H9 (cell line): ENCODE data around the gene EAF1. TPM values are rescaled to one million over a fixed set of nuclear protein-coding genes. Genes with fewer than 3 reads are reported as not detected.

ENCODE experiments used
- DNase-seq: peaks from one replicate; pipeline ENCODE4 v3.0.0-alpha.2; 2017
- H2AFZ ChIP-seq: one replicate; pipeline ENCODE4 v1.6.1; 2013; ENCODE audit warnings: mild to moderate bottlenecking, low read length, control low read depth, moderate library complexity
- H2AK5ac ChIP-seq: 2 replicates; pipeline ENCODE4 v1.6.1; 2013; ENCODE audit warnings: low read length, control low read depth, mixed read lengths; ENCODE audit not compliant: insufficient read length
- H2BK120ac ChIP-seq: one replicate; pipeline ENCODE4 v1.6.1; 2013; ENCODE audit warnings: low read depth, mild to moderate bottlenecking, low read length, control low read depth, inconsistent platforms; ENCODE audit not compliant: poor library complexity, severe bottlenecking
- H2BK12ac ChIP-seq: 2 replicates; pipeline ENCODE4 v1.6.1; 2013; ENCODE audit warnings: low read length, control low read depth, mixed read lengths, low read depth; ENCODE audit not compliant: insufficient read length
- H2BK15ac ChIP-seq: 2 replicates; pipeline ENCODE4 v1.6.1; 2013; ENCODE audit warnings: low read depth, low read length, control low read depth
- H2BK20ac ChIP-seq: one replicate; pipeline ENCODE4 v1.6.1; 2013; ENCODE audit warnings: low read depth, mild to moderate bottlenecking, low read length, control low read depth, inconsistent platforms; ENCODE audit not compliant: poor library complexity, severe bottlenecking
- H2BK5ac ChIP-seq: 2 replicates; pipeline ENCODE4 v1.6.1; 2013; ENCODE audit warnings: low read length, control low read depth, mixed read lengths; ENCODE audit not compliant: insufficient read length
- H3K14ac ChIP-seq: 2 replicates; pipeline ENCODE4 v1.6.1; 2013; ENCODE audit warnings: low read length, control low read depth; ENCODE audit not compliant: insufficient read depth
- H3K18ac ChIP-seq: 2 replicates; pipeline ENCODE4 v1.6.1; 2013; ENCODE audit warnings: low read depth, mild to moderate bottlenecking, mixed read lengths, low read length, control low read depth; ENCODE audit not compliant: insufficient read length
- H3K23ac ChIP-seq: 2 replicates; pipeline ENCODE4 v1.6.1; 2013; ENCODE audit warnings: low read length, control low read depth, mixed read lengths, low read depth; ENCODE audit not compliant: insufficient read length
- H3K23me2 ChIP-seq: 2 replicates; pipeline ENCODE4 v1.6.1; 2013; ENCODE audit warnings: low read depth, mild to moderate bottlenecking, mixed read lengths, low read length, control low read depth; ENCODE audit not compliant: insufficient read length, poor library complexity, severe bottlenecking
- H3K27ac ChIP-seq: 2 replicates; pipeline ENCODE4 v1.5.1; 2013; ENCODE audit warnings: low read length, control low read depth, mixed read lengths, low read depth; ENCODE audit not compliant: insufficient read length
- H3K27me3 ChIP-seq: 2 replicates; pipeline ENCODE4 v1.6.1; 2013; ENCODE audit warnings: low read length, control low read depth, inconsistent platforms; ENCODE audit not compliant: insufficient read depth
- H3K4ac ChIP-seq: 2 replicates; pipeline ENCODE4 v1.6.1; 2013; ENCODE audit warnings: low read depth, mild to moderate bottlenecking, control low read depth, inconsistent platforms, low read length, moderate library complexity
- H3K4me1 ChIP-seq: 2 replicates; pipeline ENCODE4 v1.6.1; 2013; ENCODE audit warnings: low read length, control low read depth, inconsistent platforms; ENCODE audit not compliant: insufficient read depth
- H3K4me2 ChIP-seq: 2 replicates; pipeline ENCODE4 v1.6.1; 2013; ENCODE audit warnings: low read length, control low read depth, mixed read lengths; ENCODE audit not compliant: insufficient read length, insufficient read depth
- H3K56ac ChIP-seq: 2 replicates; pipeline ENCODE4 v1.6.1; 2013; ENCODE audit warnings: low read depth, mild to moderate bottlenecking, mixed read lengths, low read length, control low read depth; ENCODE audit not compliant: insufficient read length
- H3K79me1 ChIP-seq: 2 replicates; pipeline ENCODE4 v1.6.1; 2013; ENCODE audit warnings: low read depth, mild to moderate bottlenecking, moderate library complexity, low read length, control low read depth, inconsistent platforms; ENCODE audit not compliant: insufficient read depth, poor library complexity, severe bottlenecking
- H3K79me2 ChIP-seq: 2 replicates; pipeline ENCODE4 v1.6.1; 2013; ENCODE audit warnings: low read length, control low read depth, inconsistent platforms; ENCODE audit not compliant: insufficient read depth
- H3K9ac ChIP-seq: 2 replicates; pipeline ENCODE4 v1.6.1; 2013; ENCODE audit warnings: low read length, control low read depth, mixed read lengths; ENCODE audit not compliant: insufficient read length; ENCODE audit errors: extremely low read depth
- H3K9me3 ChIP-seq: one replicate; pipeline ENCODE4 v1.6.1; 2013; ENCODE audit warnings: low read depth, low read length, inconsistent platforms; ENCODE audit not compliant: control insufficient read depth
- H3T11ph ChIP-seq: one replicate; pipeline ENCODE4 v1.6.1; 2013; ENCODE audit warnings: mild to moderate bottlenecking, low read length, control low read depth, inconsistent platforms
- H4K20me1 ChIP-seq: one replicate; pipeline ENCODE4 v1.6.1; 2013; ENCODE audit not compliant: control insufficient read depth, insufficient read length, insufficient read depth
- H4K5ac ChIP-seq: 2 replicates; pipeline ENCODE4 v1.6.1; 2013; ENCODE audit warnings: low read depth, mild to moderate bottlenecking, mixed read lengths, low read length, control low read depth; ENCODE audit not compliant: insufficient read length
- H4K8ac ChIP-seq: replicated peaks from 2 replicates; pipeline ENCODE4 v1.6.1; 2013; ENCODE audit warnings: low read length, control low read depth, mixed read lengths, low read depth; ENCODE audit not compliant: insufficient read length
- H4K91ac ChIP-seq: 2 replicates; pipeline ENCODE4 v1.6.1; 2013; ENCODE audit warnings: low read depth, mild to moderate bottlenecking, moderate library complexity, mixed read lengths, low read length, control low read depth; ENCODE audit not compliant: insufficient read length
- H3K27ac Mint-ChIP-seq, 3 experiments: 2 replicates in 2 of 3; 3 replicates in 1 of 3; pipeline ENCODE4 v1.8.0; 2020 to 2021; ENCODE audit warnings: mixed read lengths in 3 of 3, mild to moderate bottlenecking in 1 of 3, moderate library complexity in 1 of 3
- H3K27me3 Mint-ChIP-seq: 2 replicates; pipeline ENCODE4 v1.8.0; 2021; ENCODE audit warnings: low read depth, mild to moderate bottlenecking, moderate library complexity, mixed read lengths
- H3K36me3 Mint-ChIP-seq, 3 experiments: 2 replicates in 2 of 3; 3 replicates in 1 of 3; pipeline ENCODE4 v1.8.0; 2020 to 2021; ENCODE audit warnings: low read depth in 3 of 3, mixed read lengths in 3 of 3; ENCODE audit not compliant: insufficient read depth in 1 of 3
- H3K4me1 Mint-ChIP-seq, 2 experiments: 2 replicates each; pipeline ENCODE4 v1.8.0; 2020; ENCODE audit warnings: mixed read lengths in 2 of 2
- H3K4me3 Mint-ChIP-seq, 2 experiments: 2 replicates in 1 of 2; 3 replicates in 1 of 2; pipeline ENCODE4 v1.8.0; 2020 to 2021; ENCODE audit warnings: mild to moderate bottlenecking in 2 of 2, mixed read lengths in 2 of 2, moderate library complexity in 1 of 2
- H3K9me3 Mint-ChIP-seq, 2 experiments: 2 replicates in 1 of 2; 3 replicates in 1 of 2; pipeline ENCODE4 v1.8.0; 2020; ENCODE audit warnings: mild to moderate bottlenecking in 2 of 2, mixed read lengths in 2 of 2, moderate library complexity in 1 of 2
- WGBS: extraction: QIAGEN DNeasy Blood & Tissue Kit; methylation state at CpG from one replicate; pipeline ENCODE4 v1.1.7; 2013; ENCODE audit warnings: missing lambda C conversion rate, low lambda C conversion rate, mixed read lengths; ENCODE audit not compliant: insufficient read length; ENCODE audit errors: extremely low coverage; 5-methylcytosine and 5-hydroxymethylcytosine counted together
- total RNA-seq: library from RNA; stranded (reverse); gene quantifications from 2 replicates; pipeline ENCODE4 v1.2.1, GENCODE V29; 2021
- TF ChIP-seq, protein P1 (sequence below): fragments of 200-600 bp; sonication (generic); conservative IDR thresholded peaks from 3 replicates; pipeline ENCODE4 v1.8.0; 2021; ENCODE audit warnings: antibody characterized with exemption, mild to moderate bottlenecking

EAF1 gene
- total RNA-seq, 1 experiment from 2014 or later, result 34.3 TPM

DNA sequence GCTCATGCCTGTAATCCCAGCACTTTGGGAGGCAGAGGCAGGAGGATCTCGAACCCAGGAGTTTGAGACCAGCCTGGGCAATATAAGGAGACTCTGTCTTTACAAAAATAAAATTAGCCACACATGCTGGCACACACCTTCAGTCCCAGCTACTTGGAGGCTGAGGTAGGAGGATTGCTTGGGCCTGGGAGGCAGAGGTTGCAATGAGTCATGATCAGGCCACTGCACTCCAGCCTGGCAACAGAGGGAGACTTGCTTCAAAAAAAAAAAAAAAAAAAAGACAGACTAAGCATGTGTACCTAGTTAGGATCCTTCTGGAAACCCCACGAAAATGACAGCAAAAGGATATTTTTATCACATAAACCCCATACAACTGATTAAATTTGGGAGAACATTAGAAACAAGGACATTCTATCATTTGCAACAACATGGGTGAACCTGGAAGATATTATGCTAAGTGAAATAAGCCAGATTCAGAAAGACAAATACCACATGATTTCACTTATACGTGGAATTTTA is 44.9 kb upstream of the EAF1 start:
- H3K9me3 Mint-ChIP-seq, result peaks cover 17 to 22% of the 10 kb centered on the region in 2 experiments
- no peaks in the 10 kb centered on the region for H3K23me2 ChIP-seq
- H3K4ac ChIP-seq, result no peak overlapping the region
- no peak for DNase-seq
- no peak overlapping the region for H4K8ac ChIP-seq
- no peak overlapping the region for H3T11ph ChIP-seq
- no peak overlapping the region for H3K4me3 Mint-ChIP-seq
- no peak overlapping the region for H2BK15ac ChIP-seq
- peaks cover 3 to 5% of the 10 kb centered on the region in 2 experiments; a peak in 3 of 4 replicates for H3K4me1 Mint-ChIP-seq
- no peak overlapping the region for H2BK20ac ChIP-seq
- no peak overlapping the region for H2BK5ac ChIP-seq
- no peak overlapping the region for H2BK12ac ChIP-seq
- no peaks in the 10 kb centered on the region for H3K9me3 ChIP-seq
- H3K4me2 ChIP-seq, result no peak overlapping the region
- H3K4me1 ChIP-seq, result no peaks in the 10 kb centered on the region
- no peak overlapping the region for H2AK5ac ChIP-seq
- no peak overlapping the region for H3K18ac ChIP-seq
- H3K27ac Mint-ChIP-seq, result no peak overlapping the region
- no peak overlapping the region for H4K91ac ChIP-seq
- no peak overlapping the region for H3K27ac ChIP-seq
- H3K79me2 ChIP-seq, result no peaks in the 10 kb centered on the region
- H2BK120ac ChIP-seq, result no peak overlapping the region
- peaks cover 5% of the 10 kb centered on the region for H3K27me3 Mint-ChIP-seq
- no peak overlapping the region for H3K56ac ChIP-seq
- H2AFZ ChIP-seq, result no peak overlapping the region
- TF ChIP-seq, protein P1, sequence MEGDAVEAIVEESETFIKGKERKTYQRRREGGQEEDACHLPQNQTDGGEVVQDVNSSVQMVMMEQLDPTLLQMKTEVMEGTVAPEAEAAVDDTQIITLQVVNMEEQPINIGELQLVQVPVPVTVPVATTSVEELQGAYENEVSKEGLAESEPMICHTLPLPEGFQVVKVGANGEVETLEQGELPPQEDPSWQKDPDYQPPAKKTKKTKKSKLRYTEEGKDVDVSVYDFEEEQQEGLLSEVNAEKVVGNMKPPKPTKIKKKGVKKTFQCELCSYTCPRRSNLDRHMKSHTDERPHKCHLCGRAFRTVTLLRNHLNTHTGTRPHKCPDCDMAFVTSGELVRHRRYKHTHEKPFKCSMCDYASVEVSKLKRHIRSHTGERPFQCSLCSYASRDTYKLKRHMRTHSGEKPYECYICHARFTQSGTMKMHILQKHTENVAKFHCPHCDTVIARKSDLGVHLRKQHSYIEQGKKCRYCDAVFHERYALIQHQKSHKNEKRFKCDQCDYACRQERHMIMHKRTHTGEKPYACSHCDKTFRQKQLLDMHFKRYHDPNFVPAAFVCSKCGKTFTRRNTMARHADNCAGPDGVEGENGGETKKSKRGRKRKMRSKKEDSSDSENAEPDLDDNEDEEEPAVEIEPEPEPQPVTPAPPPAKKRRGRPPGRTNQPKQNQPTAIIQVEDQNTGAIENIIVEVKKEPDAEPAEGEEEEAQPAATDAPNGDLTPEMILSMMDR, result no peak
- H3K27me3 ChIP-seq, result no peaks in the 10 kb centered on the region
- no peaks in the 10 kb centered on the region for H3K79me1 ChIP-seq
- H3K14ac ChIP-seq, result no peak overlapping the region
- no CpG with 5 or more reads among the region's 3 CpGs for WGBS
- H3K36me3 Mint-ChIP-seq, result peaks cover 0 to 7% (median 6%) of the 10 kb centered on the region in 3 experiments; a peak in 2 of 7 replicates
- H3K9ac ChIP-seq, result no peak overlapping the region
- no peaks in the 10 kb centered on the region for H4K20me1 ChIP-seq
- no peak overlapping the region for H4K5ac ChIP-seq
- no peak overlapping the region for H3K23ac ChIP-seq
